Sigmoid colon (tissue), 7 donors: Measurements from ENCODE around the gene COG5. TPM values are rescaled to one million over a fixed set of nuclear protein-coding genes. Genes with fewer than 3 reads are reported as not detected.

ENCODE experiments used
- DNase-seq: peaks from one replicate; pipeline ENCODE4 v3.0.0-alpha.2; 2019
- H3K27ac ChIP-seq, 4 donors: fragments of 200-600 bp; sonication (generic); one replicate each; pipeline ENCODE4 v1.5.1; 2016 to 2019; ENCODE audit warnings: mild to moderate bottlenecking in 1 of 4
- H3K27me3 ChIP-seq, 3 donors: fragments of 200-600 bp; sonication (generic); one replicate each; pipeline ENCODE4 v1.5.1; 2019; ENCODE audit warnings: mild to moderate bottlenecking in 1 of 3
- H3K36me3 ChIP-seq, 4 donors: fragments of 200-600 bp; sonication (generic); one replicate each; pipeline ENCODE4 v1.5.1; 2016 to 2019
- H3K4me1 ChIP-seq, 4 donors: fragments of 200-600 bp; sonication (generic); one replicate each; pipeline ENCODE4 v1.5.1; 2017 to 2019
- H3K4me3 ChIP-seq, 4 donors: fragments of 200-600 bp; sonication (generic); one replicate each; pipeline ENCODE4 v1.5.1; 2017 to 2019; ENCODE audit warnings: mild to moderate bottlenecking in 2 of 4, moderate library complexity in 1 of 4
- H3K9me3 ChIP-seq, 4 donors: fragments of 200-600 bp in 3 of 4; sonication (generic) in 3 of 4; one replicate each; pipeline versions ENCODE4 v1.5.1 to v1.6.1; 2013 to 2019
- CTCF ChIP-seq, 4 experiments: fragments of 450-650 bp in 3 of 4; fragments of 200-600 bp in 1 of 4; IDR thresholded peaks; one replicate each; pipeline ENCODE4 v1.5.1; 2016 to 2019; ENCODE audit warnings: antibody characterized with exemption in 4 of 4, mild to moderate bottlenecking in 3 of 4, moderate library complexity in 2 of 4
- EP300 ChIP-seq, 4 donors: sonication (generic); formaldehyde crosslinking; IDR thresholded peaks; one replicate each; pipeline ENCODE4 v1.6.1; 2017; ENCODE audit warnings: antibody characterized with exemption in 4 of 4
- POLR2A ChIP-seq, 2 donors: fragments of 450-650 bp; IDR thresholded peaks; one replicate each; pipeline ENCODE4 v1.6.1; 2016; ENCODE audit warnings: antibody characterized with exemption in 2 of 2, mild to moderate bottlenecking in 2 of 2, moderate library complexity in 2 of 2
- POLR2AphosphoS5 ChIP-seq, 4 donors: sonication (generic); formaldehyde crosslinking; IDR thresholded peaks; one replicate each; pipeline ENCODE4 v1.6.1; 2017; ENCODE audit warnings: antibody characterized with exemption in 4 of 4
- WGBS, 2 donors: extraction: QIAGEN DNeasy Blood & Tissue Kit; methylation state at CpG; one replicate each; pipeline ENCODE4 v1.1.7; 2013; 5-methylcytosine and 5-hydroxymethylcytosine counted together
- intact Hi-C: fragments of 100-400 bp; cut with DNase I; formaldehyde crosslinking; loops from one replicate; pipeline ENCODE4 v1.15.1; 2023
- polyA plus RNA-seq, 3 donors: library from polyadenylated mRNA; stranded (reverse); fragments of 200-250 nt; gene quantifications; one replicate each; pipeline ENCODE4 v1.2.3, GENCODE V29; 2013
- total RNA-seq, 4 donors: library from RNA; depleted of rRNA; stranded (reverse); fragments of >200 nt; gene quantifications; one replicate each; pipeline ENCODE4 v1.1.0, GENCODE V29; 2016
- donor health status: healthy with polysubstance abuse.
- donor health status: Bipolar disorder and iron deficiency.
- donor health status: healthy.

COG5 gene
- total and polyA plus RNA-seq, 7 donors: 11.0 to 73.4 (median 27.6) TPM

GRCh38 chr7:107505997-107506673 is 57.6 kb downstream of the COG5 start:
- no peak overlapping the region for H3K4me3 ChIP-seq
- intact Hi-C loops: no loop called here
- TF ChIP-seq EP300 (IDR thresholded peaks at IDR 0.05) (no peak), CTCF (IDR thresholded peaks at IDR 0.05) (no peak), POLR2A (IDR thresholded peaks at IDR 0.05) (no peak), POLR2AphosphoS5 (IDR thresholded peaks at IDR 0.05) (no peak)
- H3K9me3 ChIP-seq: no peaks in the 10 kb centered on the region
- H3K27me3 ChIP-seq: no peaks in the 10 kb centered on the region
- H3K36me3 ChIP-seq: no peaks in the 10 kb centered on the region
- 16 to 60% methylated on average over 2 of the region's 2 CpGs for WGBS, 2 donors
- no peak for DNase-seq
- H3K27ac ChIP-seq: no peak overlapping the region
- no peaks in the 10 kb centered on the region for H3K4me1 ChIP-seq

- Histone ChIP-seq H3K4me1 (no peaks in the 10 kb centered on the region), H3K27ac (no peak overlapping the region), H3K9me3 (no peaks in the 10 kb centered on the region), H3K4me3 (no peak overlapping the region), H3K27me3 (no peaks in the 10 kb centered on the region), H3K36me3 (no peaks in the 10 kb centered on the region)
- intact Hi-C loops: no loop called here
- 95 to 98% methylated on average over 1 of the region's 1 CpG for WGBS, 2 donors
- TF ChIP-seq POLR2A (IDR thresholded peaks at IDR 0.05) (no peak), POLR2AphosphoS5 (IDR thresholded peaks at IDR 0.05) (no peak), EP300 (IDR thresholded peaks at IDR 0.05) (no peak), CTCF (IDR thresholded peaks at IDR 0.05) (no peak)
- DNase-seq: no peak
Measured at GRCh38 chr7:107505362-107505761, 58.4 kb downstream of the COG5 start.

- no peak for DNase-seq
- intact Hi-C loops: no loop called here
- Histone ChIP-seq H3K4me3 (no peak overlapping the region), H3K4me1 (no peaks in the 10 kb centered on the region), H3K27ac (no peak overlapping the region), H3K9me3 (no peaks in the 10 kb centered on the region), H3K36me3 (no peaks in the 10 kb centered on the region), H3K27me3 (no peaks in the 10 kb centered on the region)
- TF ChIP-seq POLR2A (IDR thresholded peaks at IDR 0.05) (no peak), EP300 (IDR thresholded peaks at IDR 0.05) (no peak), CTCF (IDR thresholded peaks at IDR 0.05) (no peak), POLR2AphosphoS5 (IDR thresholded peaks at IDR 0.05) (no peak)
Measured at GRCh38 chr7:107503687-107504086, 60.0 kb downstream of the COG5 start.

- TF ChIP-seq POLR2A (IDR thresholded peaks at IDR 0.05) (no peak), EP300 (IDR thresholded peaks at IDR 0.05) (no peak), POLR2AphosphoS5 (IDR thresholded peaks at IDR 0.05) (no peak), CTCF (IDR thresholded peaks at IDR 0.05) (no peak)
- Histone ChIP-seq H3K27me3 (no peaks in the 10 kb centered on the region), H3K27ac (no peak overlapping the region), H3K9me3 (no peaks in the 10 kb centered on the region), H3K4me1 (no peaks in the 10 kb centered on the region), H3K4me3 (no peak overlapping the region), H3K36me3 (no peaks in the 10 kb centered on the region)
- WGBS, 2 donors: 89 to 93% methylated on average over 2 of the region's 2 CpGs
- no peak for DNase-seq
- intact Hi-C loops: no loop called here
Measured at GRCh38 chr7:107502797-107503196, 60.9 kb downstream of the COG5 start.

GRCh38 chr7:107502154-107502553 is 61.6 kb downstream of the COG5 start:
- no peak for DNase-seq
- Histone ChIP-seq H3K27me3 (no peaks in the 10 kb centered on the region), H3K36me3 (no peaks in the 10 kb centered on the region), H3K27ac (no peak overlapping the region), H3K9me3 (no peaks in the 10 kb centered on the region), H3K4me1 (no peaks in the 10 kb centered on the region), H3K4me3 (no peak overlapping the region)
- no peak for TF ChIP-seq POLR2AphosphoS5 (IDR thresholded peaks at IDR 0.05)
- no peak for TF ChIP-seq CTCF (IDR thresholded peaks at IDR 0.05)
- TF ChIP-seq POLR2A (IDR thresholded peaks at IDR 0.05): no peak
- no peak for TF ChIP-seq EP300 (IDR thresholded peaks at IDR 0.05)
- intact Hi-C loops: no loop called here
- WGBS, 2 donors: 64 to 85% methylated on average over 3 of the region's 3 CpGs
